Adrenal gland (tissue), 5 donors: ENCODE results near the gene SLC2A13.

Source experiments
- POLR2A ChIP-seq, 2 donors: fragments of 450-650 bp; IDR thresholded peaks; one replicate each; pipeline ENCODE4 v1.6.1; 2017; ENCODE audit warnings: antibody characterized with exemption in 2 of 2, mild to moderate bottlenecking in 2 of 2, moderate library complexity in 1 of 2
- TF ChIP-seq, protein P1 (sequence below), 6 experiments: fragments of 450-650 bp in 4 of 6; fragments of 200-600 bp in 2 of 6; sonication (generic) in 1 of 6; IDR thresholded peaks; 1 replicate in 5 of 6; 2 replicates in 1 of 6; pipeline versions ENCODE4 v1.5.1 to v1.8.0; 2016 to 2021; ENCODE audit warnings: antibody characterized with exemption in 6 of 6, mild to moderate bottlenecking in 2 of 6, moderate library complexity in 1 of 6
- donor health status: DM: no; HTN: no; CAD: no.

DNA sequence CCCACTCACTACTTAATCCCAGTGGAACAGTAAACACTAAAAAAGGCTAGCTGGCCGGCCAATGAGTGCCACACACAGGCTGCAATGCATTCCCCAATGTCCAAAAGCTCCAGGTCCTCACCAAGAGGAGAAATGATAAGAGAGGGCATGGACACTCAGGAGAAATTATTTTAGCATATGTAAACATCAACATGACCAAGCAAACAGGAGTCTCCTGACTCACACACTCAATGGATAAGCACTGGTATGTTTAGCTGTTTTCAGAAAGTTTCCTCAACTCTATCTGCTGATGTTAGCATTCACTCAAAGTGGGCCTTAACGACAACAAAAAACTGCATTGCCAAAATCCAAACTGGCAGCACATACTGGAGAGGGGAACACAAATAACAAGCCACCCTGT lies 105.0 kb downstream of the SLC2A13 start:
- TF ChIP-seq POLR2A (IDR thresholded peaks at IDR 0.05), result no peak
- TF ChIP-seq, protein P1, sequence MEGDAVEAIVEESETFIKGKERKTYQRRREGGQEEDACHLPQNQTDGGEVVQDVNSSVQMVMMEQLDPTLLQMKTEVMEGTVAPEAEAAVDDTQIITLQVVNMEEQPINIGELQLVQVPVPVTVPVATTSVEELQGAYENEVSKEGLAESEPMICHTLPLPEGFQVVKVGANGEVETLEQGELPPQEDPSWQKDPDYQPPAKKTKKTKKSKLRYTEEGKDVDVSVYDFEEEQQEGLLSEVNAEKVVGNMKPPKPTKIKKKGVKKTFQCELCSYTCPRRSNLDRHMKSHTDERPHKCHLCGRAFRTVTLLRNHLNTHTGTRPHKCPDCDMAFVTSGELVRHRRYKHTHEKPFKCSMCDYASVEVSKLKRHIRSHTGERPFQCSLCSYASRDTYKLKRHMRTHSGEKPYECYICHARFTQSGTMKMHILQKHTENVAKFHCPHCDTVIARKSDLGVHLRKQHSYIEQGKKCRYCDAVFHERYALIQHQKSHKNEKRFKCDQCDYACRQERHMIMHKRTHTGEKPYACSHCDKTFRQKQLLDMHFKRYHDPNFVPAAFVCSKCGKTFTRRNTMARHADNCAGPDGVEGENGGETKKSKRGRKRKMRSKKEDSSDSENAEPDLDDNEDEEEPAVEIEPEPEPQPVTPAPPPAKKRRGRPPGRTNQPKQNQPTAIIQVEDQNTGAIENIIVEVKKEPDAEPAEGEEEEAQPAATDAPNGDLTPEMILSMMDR (IDR thresholded peaks at IDR 0.05), result no peak
